Activated CD4-positive, alpha-beta T cell treated with anti-CD3 and anti-CD28 coated beads, Interleukin-2, amount 50 U/mL, for 4 hours (primary cell): Measurements from ENCODE around the gene CENPA.
"Not testable (repeated sequence)": the region's sequence is repeated elsewhere in the genome, so short reads cannot be mapped to it uniquely, and the experiment has no call there.

Source experiments
- DNase-seq, 2 experiments: peaks; one replicate each; pipeline ENCODE4 v3.0.0-alpha.2; 2020

The CENPA gene

DNA sequence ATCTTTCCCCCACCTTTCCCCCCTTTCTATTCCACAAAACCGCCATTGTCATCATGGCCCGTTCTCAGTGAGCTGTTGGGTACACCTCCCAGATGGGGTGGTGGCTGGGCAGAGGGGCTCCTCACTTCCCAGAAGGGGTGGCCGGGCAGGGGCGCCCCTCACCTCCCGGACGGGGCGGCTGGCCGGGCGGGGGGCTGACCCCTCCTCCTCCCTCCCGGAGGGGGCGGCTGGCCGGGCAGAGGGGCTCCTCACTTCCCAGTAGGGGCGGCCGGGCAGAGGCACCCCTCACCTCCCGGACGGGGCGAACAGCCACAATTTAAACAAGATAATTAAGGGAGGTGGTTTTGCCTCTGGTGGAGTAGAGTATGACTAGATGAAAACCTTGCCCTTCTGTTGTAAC is 9.3 kb downstream of the CENPA start:
- not testable (repeated sequence) for DNase-seq

GRCh38 chr2:26801328-26801727 is 15.5 kb downstream of the CENPA start:
- no peak for DNase-seq

DNA sequence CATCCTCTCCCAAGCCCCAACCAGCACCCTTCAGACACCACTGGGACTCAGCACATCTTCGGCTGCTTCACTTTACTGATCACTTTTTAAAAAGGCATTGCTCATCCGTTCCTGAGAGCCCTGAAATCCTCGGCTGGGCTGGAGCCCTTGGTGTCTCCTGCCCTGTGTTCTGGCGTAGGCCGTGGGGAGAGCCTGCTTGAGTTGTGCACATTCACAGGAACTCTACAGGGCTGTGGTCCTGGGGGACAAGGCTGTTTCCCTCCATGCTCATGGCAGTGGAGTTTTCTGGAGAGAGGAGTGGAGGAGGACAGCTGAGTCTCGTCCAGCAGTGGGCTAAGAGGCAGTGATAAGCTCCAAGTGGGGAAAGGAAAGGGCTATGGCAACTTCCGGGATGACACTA is 15.9 kb downstream of the CENPA start:
- DNase-seq, result no peak

DNA sequence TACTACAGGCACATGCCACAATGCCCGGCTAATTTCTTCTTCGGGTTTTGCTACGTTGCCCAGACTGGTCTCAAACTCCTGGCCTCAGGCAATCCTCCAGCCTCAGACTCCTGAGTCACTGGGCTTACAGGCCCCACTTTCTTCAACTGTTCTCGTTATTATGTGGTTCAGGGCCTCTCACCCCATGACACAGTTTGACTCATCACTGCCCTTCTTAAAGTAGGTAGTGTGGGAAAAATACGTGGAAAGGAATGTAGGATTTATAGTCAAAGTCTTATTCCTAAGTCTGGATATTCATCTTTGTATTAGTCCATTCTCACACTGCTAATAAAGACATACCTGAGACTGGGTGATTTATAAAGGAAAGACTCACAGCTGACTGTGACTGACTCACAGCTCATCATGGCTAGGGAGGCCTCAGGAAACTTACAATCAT is 19.4 kb downstream of the CENPA start:
- DNase-seq, result no peak

GRCh38 chr2:26807788-26808460 is 22.1 kb downstream of the CENPA start:
- no peak for DNase-seq

GRCh38 chr2:26809211-26809610 is 23.4 kb downstream of the CENPA start:
- no peak for DNase-seq

DNA sequence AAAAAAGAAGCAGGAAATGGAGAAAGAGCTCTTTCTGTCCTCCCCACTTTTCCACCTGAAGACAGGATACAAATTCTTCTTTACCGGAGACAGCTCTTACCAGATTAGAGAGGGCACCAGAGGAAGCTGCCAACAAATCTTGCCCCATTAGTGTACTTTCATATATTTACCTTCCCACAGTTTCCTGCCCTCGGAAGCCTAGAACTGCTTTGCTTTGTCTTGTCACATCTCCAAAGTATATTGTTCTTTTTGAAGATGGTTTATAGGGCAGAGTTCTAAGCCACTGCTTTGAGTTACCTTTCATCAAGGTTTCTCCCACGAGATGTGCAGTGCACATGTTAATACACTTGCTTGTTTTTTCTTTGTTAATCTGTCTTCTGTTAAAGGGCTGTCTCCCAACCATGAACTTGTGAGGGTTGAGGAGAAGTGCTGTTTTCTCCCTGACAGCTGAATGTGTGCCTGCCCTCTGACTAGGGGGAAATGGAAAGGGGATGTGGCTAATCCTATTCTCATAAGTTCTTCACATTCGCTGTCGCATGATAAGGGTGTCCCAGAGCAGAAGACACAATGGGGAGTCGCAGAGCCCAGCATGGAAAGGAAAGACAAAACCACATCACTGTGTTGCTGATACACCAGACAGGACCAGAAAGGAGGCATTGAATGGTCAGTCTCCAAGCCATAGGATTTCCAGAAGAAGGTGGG is 24.2 kb downstream of the CENPA start:
- DNase-seq, result no peak

DNA sequence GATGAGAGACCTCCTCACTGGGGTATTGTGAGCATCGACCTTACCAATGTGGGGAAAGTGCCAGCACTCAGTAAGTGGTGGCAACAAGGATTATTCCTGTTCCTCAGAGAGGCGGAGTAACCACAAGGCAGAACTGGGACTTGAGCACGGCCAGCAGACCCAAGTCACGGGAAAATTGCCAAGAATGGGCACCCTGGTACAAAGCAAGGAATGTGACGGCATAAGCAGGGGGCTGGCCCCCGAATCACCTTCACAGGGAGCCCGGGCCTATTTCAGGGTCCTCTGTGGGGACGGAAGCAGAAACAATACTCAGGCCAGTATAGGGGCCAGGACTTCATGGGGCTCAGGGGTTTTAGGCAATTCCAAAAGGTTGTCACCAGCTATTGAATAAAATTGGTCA is 25.4 kb downstream of the CENPA start:
- DNase-seq, result no peak

DNA sequence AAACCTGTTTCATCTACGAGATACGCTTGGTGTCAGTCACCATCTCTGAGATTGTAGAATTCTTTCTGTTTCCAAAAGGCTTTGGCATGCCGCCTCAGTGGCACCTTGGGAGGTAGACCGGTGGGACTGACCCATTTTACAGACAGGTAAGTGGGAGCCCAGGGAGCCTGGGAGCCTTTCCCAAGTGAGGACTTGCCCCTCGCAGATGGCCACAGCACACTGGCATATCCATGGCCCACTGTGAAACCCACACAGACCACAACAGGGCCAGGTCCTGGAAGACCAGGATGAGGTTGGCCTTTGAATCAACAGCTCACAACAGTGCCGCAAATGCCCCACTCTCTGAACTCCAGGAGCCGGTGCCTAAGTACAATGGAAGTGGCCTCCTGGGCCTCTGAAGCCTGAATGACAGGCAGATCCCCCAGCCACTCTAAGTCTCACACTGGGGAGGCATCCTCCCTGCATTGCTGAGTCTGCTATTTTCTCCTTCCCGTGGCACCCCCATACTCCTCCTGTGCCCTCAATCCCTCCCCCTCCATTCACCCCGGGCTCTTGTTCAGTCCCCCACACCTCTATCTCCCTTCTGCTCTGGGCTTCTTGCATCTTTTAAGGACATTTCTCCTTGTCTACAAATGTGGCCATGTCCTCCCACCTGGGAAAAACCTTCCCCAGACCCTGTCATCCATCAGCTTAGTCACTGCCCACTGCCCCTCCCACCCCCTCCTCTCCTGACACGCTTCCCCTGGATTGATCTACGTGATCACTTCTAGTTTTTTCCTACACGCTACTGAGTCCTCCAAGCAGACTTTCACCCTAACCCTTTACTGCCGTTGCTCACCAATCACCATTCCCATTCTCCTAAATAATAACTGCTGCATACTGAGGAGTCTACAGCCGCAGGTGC is 26.2 kb downstream of the CENPA start:
- DNase-seq, result no peak

DNA sequence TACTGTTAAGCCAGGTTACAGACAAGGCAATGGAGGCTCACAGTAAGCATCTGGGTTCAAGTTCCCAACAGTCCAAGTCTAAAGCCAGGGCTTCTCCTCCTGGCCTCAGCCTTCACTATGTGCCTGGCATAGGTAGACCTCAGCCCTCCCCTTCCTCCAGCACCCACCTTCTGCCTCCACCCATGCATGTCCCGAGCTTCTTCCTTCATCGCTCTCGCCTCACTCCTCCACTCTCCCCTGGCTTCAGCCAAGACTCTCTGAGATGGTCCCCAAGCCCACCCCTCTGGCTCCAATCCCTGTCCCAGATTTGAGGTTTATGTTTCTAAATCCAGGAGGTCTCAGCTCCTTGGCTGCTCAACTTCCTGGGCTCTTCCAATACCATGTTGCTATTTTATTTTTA is 26.9 kb downstream of the CENPA start:
- no peak for DNase-seq

DNA sequence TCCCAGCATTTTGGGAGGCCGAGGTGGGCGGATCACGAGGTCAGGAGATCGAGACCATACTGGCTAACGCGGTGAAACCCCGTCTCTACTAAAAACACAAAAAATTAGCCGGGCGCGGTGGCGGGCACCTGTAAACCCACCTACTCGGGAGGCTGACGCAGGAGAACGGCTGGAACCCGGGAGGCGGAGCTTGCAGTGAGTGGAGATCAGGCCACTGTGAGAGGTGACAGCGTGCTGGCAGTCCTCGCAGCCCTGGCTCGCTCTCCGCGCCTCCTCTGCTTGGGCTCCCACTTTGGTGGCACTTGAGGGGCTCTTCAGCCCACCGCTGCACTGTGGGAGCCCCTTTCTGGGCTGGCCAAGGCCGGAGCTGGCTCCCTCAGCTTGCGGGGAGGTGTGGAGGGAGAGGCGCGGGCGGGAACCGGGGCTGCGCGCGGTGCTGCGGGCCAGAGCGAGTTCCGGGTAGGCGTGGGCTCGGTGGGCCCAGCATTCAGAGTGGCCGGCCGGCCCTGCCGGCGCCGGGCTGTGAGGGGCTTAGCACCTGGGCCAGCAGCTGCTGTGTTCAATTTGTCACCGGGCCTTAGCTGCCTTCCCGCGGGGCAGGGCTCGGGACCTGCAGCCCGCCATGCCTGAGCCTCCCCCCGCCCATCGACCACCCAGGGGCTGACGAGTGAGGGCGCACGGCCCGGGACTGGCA is 28.4 kb downstream of the CENPA start:
- DNase-seq, result not testable (repeated sequence)

- DNase-seq, result no peak
These were observed 31.0 kb downstream of the CENPA start for GRCh38 chr2:26816893-26817292.

- DNase-seq, result no peak
These were observed 32.4 kb downstream of the CENPA start for GRCh38 chr2:26818255-26818654.

GRCh38 chr2:26818972-26819371 is 33.1 kb downstream of the CENPA start:
- no peak for DNase-seq

- no peak for DNase-seq
These were observed 35.1 kb downstream of the CENPA start for GRCh38 chr2:26820932-26821331.

GRCh38 chr2:26822877-26823276 is 37.0 kb downstream of the CENPA start:
- no peak for DNase-seq

DNA sequence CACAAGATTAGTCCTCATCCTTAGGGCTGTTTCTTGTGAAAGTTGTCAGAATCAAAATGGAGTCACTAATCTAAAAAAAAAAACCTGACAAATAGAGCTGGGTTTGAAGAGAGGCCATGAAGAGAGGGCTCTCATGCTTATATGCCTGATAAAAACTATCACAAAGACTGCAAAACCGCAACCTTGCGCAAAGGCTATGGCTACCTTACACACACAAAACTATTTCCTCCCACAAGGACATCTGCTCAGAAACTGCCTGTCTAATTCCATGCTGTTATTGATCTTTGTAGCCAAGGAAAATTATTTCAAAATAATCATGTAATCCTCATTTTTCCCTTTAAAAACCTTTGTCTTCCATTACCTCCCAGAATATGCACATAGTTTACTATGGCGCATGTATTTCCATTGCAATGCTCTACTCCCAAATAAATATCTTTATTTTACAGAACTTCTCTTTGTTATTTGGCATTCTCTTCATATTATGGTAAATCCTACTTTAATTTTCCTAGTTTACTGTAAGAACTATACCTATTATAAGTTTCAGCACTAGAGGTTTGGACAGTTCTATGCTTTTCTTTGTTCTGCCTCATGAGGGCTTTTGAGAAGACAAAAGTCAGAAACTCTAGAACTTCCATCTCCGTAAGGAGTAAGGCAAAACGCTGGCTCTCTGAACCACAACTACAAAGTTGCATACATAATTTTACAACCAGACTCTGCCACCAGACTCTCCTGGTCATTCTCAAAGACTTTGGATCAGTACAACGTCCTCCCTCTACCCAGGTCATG is 52.5 kb downstream of the CENPA start:
- no peak for DNase-seq

- no peak for DNase-seq
These were observed 55.2 kb downstream of the CENPA start for GRCh38 chr2:26840937-26841610.

- DNase-seq, result no peak
These were observed 57.2 kb downstream of the CENPA start for GRCh38 chr2:26843041-26843440.
